ENCODE data around the gene ITGBL1. TPM values are rescaled to one million over a fixed set of nuclear protein-coding genes. Genes with fewer than 3 reads are reported as not detected.

The ITGBL1 gene
- total RNA-seq, 1 donor, result not detected

DNA sequence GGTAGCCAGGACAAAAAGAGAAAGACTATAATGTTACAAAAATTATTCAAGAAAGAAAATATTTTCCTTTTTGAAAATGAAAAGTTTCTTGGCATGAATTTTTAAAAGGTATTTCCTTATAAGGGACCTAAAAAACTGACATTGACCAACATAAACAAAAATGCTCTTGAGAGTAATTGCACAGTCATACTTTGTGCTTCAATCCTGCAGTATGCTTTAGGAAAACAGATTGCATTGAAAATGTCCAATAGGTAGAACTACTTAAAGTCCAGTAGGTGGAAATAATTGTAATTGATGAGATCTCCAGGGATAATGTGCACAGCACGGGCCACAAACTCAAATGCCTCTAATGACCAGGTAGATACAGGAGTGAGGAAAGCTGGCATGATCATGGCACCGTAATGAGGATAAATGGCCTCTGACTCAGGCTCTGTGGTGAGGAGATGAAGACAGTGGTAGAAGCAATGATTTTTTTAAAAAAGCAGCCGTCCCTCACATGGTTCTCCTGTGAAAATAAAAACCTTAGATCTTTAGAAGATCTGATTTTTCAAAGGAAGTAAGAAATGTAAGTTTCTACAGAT is 278.0 kb downstream of the ITGBL1 start:
- no peak for DNase-seq (ENCODE audit: low read depth in 2 of 3, low spot score in 2 of 3)

DNA sequence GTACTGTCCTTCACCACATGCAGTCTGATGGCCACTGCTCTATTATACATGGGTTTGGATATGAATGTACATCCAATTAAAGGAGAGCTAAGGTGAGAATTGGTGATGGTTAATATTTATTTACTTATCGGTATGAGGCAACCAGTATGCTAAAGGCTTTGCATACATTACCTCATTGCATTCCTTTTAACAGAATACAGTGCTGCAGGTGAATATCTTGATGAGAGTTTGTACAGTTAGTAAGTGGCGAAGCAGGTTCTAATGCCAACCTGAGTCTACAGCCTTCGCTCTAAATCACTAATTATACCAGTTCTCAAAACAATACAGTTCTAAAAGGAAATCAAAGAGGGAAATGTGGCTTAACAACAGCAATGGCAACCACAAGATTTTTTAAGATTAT is 284.1 kb downstream of the ITGBL1 start:
- DNase-seq (ENCODE audit: low read depth in 2 of 3, low spot score in 2 of 3), result no peak

DNA sequence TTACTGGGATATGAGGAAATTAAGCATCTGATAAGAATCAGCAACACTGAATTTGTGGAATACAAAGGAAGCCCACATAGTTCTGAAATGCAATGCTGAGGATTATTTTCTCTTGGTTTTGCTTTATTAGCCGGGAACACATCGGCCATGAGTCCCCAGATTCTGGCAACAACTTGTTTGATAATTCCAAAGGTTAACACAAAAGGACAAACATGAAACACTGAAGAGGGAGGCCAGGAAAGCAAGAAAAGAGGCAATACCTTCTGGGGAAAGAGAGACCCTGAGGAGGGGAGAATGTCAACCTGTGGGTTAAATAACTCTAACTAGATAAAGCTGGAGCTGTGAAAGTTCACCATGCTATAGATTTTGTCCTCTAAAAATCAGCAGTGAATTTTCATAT is 285.9 kb downstream of the ITGBL1 start:
- no peak for DNase-seq (ENCODE audit: low read depth in 2 of 3, low spot score in 2 of 3)

DNA sequence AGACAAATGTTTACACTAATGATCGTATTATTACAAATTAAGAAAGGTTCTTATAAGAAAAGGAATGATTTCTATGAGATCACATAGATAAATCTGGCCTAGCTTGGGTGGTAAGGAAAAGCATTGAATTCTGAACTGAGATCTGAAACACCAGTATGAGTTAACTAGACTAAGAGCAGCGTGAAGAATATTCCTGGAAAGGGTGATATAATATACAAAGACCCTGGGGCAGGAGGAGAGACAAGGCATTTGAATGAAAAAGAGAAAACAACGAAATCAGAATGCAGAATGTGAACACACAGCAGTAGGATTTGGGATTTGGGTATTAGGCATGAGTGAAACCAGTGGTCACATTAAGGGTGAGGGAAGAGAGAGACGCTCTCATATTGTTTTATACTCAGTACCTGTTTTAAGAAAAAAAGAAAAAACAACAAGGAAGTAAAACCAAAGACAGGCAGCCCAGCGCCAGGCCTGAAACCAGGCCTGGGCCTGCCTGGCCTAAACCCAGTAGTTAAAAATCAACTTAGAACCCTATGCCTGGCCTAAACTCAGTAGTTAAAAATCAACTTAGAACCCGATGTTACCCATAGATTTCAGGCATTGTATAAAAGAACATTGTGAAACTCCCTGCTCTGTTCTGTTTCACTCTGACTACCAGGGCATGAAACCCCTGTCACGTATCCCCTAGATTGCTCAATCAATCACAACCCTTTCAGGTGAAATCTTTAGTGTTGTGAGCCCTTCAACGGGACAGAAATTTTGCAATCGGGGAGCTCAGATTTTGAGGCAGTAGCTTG is 287.1 kb downstream of the ITGBL1 start:
- DNase-seq (ENCODE audit: low read depth in 2 of 3, low spot score in 2 of 3), result no peak

DNA sequence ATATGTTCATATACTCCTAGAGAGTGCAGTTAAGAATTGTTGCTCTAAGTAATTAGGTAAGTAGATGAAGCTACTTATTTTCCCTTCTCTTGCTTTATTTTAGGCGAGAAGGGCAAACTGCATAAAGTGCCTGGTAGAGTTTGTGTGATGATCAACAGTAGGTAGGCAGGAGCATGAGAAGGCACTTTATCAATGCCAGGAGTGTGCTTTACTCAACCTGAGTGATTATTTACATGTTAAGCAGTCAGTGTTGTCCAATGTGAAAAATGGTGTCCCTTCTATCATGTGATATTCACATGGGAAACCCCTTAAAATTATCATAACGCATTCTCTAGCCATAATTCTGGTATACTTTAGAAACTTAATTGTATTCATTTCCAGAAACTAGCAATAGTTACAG is 294.0 kb downstream of the ITGBL1 start:
- DNase-seq (ENCODE audit: low read depth in 2 of 3, low spot score in 2 of 3), result no peak

DNA sequence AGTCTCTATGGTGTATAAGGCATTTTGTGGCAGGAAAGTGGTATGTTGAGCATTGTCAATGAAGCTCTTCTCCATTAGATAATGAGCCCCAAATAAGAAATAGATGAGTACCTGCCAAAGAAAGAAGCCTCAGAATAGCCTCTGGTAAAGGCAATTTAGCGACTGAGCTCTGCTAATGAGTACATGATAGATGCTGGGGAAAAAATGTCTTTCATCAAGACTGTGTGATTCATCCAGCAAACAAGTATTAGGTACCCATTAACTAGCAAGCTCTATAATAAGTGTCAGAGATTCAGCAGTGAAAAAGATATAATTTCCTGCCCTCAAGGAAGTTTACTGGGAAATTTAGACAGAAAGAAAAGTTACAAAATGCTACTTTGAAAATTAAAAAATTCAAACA is 294.6 kb downstream of the ITGBL1 start:
- DNase-seq (ENCODE audit: low read depth in 2 of 3, low spot score in 2 of 3), result no peak

DNA sequence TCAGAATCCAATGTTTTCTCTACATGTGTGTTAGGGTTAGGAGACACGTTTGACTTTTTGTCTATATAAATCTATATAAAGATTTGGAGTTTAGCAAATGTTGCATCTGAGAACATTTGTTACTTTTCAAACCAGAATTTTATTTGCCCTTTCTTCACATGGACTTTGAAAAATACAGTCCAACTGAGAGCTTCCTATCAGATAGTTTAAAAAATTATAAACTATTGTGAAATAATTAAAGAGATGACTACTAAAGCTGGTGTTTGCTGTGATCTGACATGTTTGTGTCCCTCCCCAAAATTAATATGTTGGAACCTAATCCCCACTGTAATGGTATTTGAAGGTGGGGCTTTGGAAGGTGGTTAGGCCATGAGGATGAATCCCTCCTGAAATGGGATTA is 297.1 kb downstream of the ITGBL1 start:
- DNase-seq (ENCODE audit: low read depth in 2 of 3, low spot score in 2 of 3), result no peak

DNA sequence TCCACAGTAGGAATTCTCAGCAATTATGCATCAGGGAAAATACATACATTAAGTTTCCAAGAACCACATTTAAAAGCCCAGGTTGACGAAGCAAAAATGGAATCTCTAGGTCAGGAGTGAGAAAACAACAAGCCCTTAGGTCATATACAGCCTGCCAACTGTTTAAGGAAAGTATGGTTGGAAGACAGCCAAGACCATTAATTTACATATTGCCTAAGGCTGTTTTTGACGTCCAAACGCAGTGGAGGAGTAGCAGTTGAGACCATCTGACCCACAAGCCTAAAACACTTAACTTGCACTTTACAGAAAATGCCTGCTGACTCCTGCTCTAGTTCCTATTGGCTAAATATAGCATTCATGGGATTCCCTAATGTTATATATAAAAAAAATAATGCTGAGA is 299.0 kb downstream of the ITGBL1 start:
- DNase-seq (ENCODE audit: low read depth in 2 of 3, low spot score in 2 of 3), result peak in 1 of 3 donors; percentile 12

DNA sequence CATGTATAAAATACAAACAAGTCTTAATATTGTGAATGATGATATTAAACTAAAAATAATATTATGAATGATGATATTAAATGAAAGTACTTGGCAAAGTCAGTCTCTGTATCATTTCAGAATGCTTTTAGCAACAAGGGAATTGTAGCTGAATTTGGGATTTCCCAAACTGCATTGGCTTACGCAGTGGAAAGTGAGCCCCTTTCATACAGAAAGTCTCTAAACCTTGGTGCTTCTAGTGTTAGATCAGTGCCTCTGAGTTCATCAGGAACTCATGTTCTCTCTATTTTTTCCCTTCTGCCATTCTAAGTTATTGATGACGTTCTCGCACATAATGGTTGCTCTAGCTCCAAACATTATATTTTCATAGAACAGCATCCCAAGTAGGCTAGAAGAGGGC is 300.0 kb downstream of the ITGBL1 start:
- no peak for DNase-seq (ENCODE audit: low read depth in 2 of 3, low spot score in 2 of 3)

DNA sequence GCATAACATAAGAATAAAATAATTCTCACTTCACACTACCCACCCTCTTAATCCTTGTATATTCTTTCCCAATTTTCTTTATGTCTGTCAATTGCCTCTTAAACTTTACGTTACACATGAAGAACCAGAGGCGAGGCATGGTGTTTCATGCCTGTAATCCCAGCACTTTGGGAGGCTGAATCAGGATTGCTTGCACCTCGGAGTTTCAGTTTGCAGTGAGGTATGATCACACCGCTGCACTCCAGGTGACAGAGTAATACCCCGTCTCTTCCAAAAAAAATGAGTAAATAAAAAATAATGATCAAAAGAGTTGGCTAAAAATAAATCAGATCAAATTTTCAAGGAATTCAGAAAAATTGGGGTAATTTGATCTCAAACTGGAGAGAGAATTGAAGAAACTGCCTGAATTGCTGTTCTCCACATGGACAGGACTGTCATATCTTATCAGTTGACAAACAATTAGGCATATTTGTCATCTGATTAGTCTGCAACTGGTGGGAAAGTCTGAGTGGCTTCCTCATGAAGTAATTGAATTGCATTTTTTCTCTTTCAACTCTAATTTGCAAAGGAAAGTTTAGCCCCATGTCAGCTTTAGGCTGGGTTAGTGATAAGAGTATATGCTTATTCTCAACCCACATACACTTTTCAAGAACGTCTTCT is 302.9 kb downstream of the ITGBL1 start:
- no peak for DNase-seq (ENCODE audit: low read depth in 2 of 3, low spot score in 2 of 3)

DNA sequence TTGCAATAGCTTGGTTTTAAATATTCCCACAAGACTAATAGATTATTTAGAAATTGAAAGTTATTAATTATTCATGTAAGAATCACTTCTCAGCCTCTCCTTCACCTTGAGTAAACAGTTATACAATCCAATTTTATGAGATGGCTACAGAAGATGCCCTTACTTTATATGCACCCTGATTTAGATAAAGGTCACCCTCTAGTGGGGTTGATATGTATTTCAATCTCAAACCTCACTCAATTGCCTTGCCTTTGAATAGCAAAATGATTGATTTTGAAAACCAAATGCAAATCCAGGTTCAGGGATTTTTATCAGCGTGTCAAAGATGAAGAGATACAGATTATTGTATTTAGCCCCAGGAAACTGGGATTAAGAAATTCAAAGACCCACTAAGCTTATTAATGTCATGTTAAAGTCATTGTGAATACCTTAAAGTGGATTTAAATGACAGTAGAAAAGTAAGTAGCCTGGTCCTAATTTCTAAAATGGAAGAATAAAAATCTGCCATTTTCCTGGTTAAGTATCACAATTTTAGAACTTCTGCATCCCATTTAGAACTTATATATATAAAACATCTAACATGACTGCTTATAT is 305.1 kb downstream of the ITGBL1 start:
- DNase-seq (ENCODE audit: low read depth in 2 of 3, low spot score in 2 of 3), result peak in 2 of 3 donors; percentile 5 to 36

DNA sequence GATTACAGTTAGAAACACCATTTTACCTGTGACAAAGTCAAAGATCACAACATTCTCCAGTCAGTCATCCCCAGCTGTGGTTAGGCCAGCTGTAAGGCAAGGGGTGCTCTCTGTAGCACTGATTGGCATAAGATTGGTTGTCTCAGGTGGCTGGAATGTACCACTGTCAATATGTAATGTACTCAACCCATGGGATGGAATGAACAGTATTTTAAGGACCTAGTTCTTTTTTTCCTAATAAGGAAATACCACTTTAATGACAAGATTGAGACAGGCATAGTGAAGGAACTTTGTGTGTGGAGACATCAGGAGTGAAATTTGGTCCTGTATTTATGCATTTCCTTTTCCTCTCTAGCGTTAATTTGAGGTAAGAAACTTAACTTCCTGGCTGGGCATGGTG is 310.7 kb downstream of the ITGBL1 start:
- no peak for DNase-seq (ENCODE audit: low read depth in 2 of 3, low spot score in 2 of 3)

Other genes starting within 250 kb of the ITGBL1 start
- gene NALCN, start 36.2 kb upstream of the ITGBL1 start, total RNA-seq, result not detected